ENCODE results near the gene THBD.
"Not testable (repeated sequence)": the region's sequence is repeated elsewhere in the genome, so short reads cannot be mapped to it uniquely, and the experiment has no call there.

Gene THBD

DNA sequence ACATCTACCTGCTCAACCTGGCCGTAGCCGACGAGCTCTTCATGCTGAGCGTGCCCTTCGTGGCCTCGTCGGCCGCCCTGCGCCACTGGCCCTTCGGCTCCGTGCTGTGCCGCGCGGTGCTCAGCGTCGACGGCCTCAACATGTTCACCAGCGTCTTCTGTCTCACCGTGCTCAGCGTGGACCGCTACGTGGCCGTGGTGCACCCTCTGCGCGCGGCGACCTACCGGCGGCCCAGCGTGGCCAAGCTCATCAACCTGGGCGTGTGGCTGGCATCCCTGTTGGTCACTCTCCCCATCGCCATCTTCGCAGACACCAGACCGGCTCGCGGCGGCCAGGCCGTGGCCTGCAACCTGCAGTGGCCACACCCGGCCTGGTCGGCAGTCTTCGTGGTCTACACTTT, 13.7 kb downstream of the THBD start:
- no peak for DNase-seq (ENCODE audit: low spot score)

DNA sequence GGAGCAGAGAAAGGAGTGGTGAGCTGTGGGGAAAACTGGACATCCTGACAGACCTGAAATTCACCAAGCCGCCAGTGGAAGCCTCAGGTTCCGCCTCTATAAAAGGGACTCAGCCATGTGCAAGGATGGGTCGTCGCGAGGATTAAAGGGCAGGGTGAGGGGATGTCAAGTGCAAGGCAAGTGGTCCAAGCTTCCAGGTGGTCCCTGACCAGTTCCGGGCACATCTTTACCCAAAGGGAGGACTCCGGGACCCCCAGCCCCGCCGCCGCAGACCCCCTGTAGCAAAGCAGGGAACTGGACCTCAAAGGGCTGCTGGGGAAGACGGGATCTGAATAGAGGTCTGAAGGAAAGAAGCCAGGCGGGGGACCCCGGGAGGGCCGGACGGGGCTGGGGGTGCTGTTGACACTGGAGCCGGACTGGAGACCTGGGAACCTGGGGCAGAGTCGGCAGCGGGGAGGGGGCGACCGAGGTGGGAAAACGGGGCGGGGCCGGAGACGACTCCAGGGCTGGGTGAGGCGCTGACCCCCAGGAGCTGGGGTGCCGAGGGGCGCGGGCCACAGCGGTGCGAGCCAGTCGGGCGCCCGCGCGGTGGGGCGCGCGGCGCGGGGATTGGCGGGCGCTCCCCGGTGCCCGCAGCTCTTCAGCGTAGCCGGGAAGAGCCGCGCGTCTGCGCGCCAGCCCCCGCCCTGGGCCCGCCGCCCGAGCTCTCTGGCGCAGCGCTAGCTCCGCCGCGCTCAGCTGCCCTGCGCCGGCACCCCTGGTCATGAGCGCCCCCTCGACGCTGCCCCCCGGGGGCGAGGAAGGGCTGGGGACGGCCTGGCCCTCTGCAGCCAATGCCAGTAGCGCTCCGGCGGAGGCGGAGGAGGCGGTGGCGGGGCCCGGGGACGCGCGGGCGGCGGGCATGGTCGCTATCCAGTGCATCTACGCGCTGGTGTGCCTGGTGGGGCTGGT, 14.5 kb downstream of the THBD start, which contains the start of gene SSTR4:
TSS of gene SSTR4 (plus strand) at position 592 of the 951 bp plus-strand sequence. CDS start at position 764, 172 bp downstream.
- no peak for DNase-seq (ENCODE audit: low spot score)

DNA sequence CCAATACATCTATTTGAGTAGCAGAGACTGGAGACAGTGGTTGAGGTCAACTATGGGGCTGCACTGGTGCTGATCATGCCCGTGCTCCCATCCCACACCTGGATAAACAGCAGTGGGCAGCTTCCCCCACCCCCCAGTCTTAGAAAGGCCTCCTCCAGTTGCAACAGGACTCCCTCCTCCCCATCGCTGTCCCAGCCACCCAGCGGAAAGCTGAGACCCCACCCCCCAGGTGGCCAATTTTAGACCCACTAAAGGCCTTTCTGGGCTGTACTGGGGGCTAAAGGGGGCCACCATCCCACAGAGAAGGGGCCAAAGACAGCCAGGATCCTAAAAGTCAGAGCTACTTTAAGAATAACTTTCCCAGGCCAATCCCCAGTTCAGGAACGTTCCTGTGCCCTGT, 15.6 kb downstream of the THBD start:
- DNase-seq (ENCODE audit: low spot score), result no peak

DNA sequence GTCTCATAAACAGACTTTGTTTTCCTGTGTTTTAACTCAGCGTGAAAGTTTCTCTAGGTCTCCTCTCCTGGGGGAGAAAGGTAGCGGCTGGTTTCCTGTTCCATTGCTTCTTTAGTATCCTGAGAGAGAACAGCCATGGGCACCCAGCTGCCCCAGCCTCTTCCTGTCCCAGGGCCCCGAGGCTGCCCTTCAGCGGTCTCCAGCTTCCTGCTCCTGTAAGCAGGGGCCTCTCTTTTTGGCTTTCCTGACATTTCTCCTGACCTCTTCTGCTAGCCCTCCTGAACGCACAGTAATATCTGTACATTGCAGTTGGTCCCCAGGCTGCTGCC, 16.8 kb downstream of the THBD start:
- DNase-seq (ENCODE audit: low spot score), result no peak

DNA sequence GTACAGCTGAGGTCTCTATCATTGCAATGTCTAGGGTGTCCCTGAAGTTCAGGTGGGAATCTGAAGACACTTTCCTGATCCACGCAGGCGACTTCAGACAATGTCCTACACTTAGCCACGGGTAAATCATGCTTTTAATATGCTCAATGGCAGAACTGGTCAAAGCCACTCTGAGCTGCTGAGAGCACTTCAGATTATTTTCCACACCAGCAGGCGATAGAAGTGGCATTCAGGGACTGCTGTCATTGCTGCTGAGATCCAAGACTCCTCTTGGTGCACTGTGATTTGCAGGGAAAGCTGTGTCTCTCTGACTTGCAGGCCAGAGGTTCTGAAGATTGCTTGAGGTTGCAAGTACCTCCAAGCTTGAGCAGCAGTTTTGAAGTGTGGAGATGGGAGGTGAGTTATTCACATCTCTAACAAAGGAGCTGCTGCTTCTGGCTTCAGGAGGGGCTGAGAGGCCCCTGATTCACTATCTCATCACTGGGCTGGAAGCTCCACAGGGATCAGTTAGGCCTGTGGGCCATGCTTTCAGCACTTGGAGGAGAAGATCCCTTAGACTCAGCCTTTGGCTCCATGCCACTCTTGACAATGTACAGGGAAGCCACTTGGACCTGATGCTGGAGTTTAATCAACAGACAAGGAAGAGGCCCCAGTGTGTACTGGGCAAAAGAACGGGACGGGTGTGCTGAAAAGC, 17.3 kb downstream of the THBD start:
- no peak for DNase-seq (ENCODE audit: low spot score)

DNA sequence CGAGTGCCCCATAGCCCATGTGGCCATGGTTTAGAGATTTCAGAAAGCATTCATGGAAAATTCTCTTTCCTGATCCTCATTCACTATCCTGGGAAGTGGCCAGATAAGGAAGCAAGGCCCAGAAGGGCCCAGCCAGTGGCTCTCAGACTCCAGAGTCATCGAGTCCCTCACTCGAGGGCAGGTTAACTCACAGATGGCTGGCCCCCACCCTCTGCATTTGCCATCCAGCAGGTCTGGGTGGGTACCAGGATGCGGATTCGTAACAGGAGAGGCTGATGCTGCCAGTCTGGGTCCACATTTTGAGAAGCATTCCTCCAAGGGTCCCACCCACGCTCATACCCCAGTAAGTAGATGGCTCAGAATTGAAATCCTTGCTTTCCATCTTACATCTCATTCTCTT, 18.1 kb downstream of the THBD start:
- DNase-seq (ENCODE audit: low spot score), result no peak

DNA sequence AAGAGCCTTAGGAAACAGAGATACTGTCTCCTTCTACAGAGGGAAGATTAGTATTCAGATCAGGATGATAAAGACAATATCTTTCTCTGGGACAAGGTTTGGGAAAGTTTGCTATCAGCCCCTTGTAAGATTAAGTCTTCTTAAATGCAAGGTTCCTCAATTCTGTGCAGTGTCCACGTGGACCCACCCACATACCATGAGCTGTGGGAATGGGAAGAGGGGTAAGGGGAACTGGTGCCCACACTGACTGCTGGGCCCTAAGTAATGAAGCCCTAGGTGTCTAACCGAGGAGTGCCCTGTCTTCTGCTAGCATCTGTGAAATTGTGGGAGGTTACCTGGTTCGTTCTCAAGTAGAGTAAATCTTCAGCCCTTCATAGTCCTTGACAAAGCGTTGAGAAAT, 20.1 kb downstream of the THBD start:
- no peak for DNase-seq (ENCODE audit: low spot score)

DNA sequence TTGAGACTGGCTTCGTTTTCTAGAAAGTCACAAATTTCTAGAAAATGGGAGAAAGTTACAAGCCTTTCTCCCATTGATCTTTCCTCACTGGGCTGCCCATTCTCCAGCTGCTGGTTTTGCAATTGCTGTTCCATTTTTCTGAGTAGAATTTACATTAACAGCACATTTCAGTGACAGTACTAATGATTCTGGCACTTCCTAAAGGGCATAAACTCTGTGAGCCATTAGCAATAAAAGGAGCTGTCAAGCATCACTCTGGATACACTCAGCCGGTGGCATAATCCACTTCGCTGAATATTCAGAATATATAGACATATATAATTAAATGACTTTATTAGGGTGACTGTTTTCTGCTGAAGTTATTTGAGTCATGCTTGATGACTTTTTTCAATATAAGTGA, 21.1 kb downstream of the THBD start:
- no peak for DNase-seq (ENCODE audit: low spot score)

DNA sequence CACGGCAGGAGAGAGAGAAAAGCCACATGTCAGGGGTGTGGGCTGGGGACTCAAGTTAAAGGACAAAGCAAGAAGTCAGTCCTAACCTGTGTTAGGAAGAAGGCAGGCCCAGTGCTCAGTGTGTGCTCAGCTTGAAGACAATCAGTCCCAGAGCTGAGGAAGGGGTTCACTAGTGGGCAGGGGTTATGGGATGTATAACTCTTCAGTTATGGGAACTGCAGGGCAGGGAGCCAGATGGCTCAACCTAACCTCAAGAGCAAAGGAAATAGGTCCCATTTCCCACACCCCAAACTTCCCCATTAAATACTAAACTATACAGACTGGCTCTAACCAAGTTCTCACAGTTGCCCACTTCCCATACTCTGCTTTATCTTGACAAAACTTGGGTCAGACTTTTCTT, 21.8 kb downstream of the THBD start:
- DNase-seq (ENCODE audit: low spot score), result no peak

DNA sequence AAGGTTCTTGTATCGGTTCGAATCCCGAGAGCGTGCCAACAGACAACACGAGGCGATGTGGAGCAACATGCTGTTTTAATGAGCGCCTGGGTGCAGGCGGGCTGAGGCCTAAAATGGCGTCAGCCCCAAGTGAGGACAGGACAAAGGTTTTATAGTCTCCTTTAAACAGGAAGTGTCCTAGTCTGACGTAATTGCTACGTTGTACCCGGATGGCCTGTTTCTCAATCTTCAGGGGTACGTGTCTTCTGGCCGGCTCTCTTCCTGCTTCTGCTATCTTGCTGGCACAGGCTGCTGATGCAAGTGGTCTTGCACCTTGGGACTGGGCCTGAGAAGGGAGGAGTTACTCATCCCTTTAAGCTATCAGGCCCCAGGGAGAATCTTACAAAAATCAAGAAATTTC, 24.0 kb downstream of the THBD start:
- not testable (repeated sequence) for DNase-seq (ENCODE audit: low spot score)

DNA sequence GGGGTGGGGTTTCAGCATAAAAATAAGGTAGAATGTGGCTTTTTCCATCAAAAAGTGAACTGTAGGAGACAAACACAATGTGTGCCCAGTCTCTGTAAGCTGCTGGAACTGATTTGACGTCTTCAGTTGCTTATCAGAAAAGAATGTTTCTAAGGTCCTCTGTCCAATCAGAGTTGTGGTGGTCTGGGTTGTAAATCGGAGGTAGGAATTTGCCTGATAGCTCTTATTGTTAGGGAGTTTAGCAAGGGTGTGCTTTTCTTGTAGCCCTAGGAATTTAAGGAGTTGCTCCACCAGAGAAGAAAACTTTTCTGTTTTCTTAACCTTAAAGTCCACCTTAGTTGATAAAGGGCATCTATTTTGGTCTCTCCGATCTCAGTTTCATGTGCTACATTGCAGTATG, 24.8 kb downstream of the THBD start:
- no peak for DNase-seq (ENCODE audit: low spot score)

DNA sequence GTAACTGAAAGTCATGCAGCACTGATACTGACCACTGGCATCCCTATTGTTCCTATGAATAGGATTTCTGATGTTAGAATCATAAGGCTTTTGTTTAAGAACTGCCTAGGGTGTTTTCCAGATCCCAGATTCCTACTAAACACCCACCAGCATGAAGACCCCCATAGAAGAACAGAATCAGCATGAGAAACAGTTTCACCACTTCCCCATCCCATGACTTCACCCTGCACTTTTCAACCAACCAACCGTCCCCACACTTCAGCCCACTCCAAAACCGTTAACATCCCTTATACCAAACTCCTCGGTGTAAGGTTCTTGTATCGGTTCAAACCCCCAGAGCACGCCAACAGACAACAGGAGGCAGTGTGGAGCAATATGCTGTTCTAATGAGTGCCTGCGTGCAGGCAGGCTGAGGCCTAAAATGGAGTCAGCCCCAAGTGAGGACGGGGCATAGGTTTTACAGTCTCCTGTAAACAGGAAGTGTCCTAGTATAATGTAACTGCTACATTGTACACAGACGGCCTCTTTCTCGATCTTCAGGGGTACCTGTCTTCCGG, 25.8 kb downstream of the THBD start:
- DNase-seq (ENCODE audit: low spot score), result no peak

DNA sequence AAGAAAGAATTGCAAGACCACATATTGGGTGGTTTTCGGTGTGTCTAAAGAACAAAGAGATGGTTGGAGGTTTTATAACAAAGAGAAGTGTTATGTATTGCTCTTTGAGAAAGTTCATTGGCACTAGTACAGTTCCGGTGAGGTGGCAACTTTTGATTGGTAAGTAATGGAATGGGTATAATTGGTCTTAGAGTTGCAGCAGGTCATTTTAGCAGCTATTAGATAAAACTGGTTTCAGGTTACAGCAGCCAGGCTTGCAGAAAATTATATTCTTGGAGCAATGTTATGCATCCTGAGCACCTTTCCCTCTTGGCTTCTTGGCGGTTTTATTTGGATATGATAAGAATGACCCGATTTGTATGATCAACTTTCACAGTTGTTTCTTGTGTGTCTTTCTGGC, 26.6 kb downstream of the THBD start:
- DNase-seq (ENCODE audit: low spot score), result no peak

DNA sequence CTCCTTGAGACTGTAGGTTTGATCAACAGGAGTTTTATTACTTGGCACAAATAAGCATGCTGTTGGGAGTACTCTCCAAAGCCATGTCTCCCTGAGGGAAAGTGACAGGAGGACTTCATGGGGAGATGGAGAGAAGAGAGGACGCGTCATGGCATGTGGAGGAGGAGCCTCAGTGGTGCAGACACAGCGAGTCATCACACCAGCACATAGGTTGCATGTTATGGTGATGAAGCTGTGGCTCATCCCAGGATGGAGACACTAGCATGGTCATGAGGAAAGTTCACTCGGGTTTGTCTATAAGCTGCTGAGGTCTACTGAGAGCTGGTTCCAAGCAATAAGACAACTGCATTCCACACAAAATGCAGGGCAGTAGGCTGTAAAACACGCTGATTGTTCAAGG, 27.5 kb downstream of the THBD start:
- DNase-seq (ENCODE audit: low spot score), result no peak

DNA sequence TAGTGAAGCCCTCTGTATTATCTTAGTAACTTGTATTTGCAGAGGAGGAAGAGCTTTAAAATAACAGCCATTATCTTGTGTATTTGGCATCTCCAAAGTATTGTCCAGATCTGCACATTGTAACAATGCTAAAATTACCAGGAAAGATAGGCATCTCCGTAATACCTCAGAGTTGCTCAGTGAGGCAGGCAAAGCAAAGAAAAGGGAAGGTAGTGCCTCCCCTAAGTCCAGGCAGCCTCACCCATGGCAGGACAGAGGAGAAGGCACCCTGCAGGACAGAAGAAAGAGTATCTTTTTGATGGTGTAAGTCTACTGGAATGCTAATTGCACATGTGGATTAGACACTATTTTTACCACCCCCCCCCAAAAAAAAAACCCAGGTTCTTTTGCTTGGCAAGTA, 27.9 kb downstream of the THBD start:
- no peak for DNase-seq (ENCODE audit: low spot score)

DNA sequence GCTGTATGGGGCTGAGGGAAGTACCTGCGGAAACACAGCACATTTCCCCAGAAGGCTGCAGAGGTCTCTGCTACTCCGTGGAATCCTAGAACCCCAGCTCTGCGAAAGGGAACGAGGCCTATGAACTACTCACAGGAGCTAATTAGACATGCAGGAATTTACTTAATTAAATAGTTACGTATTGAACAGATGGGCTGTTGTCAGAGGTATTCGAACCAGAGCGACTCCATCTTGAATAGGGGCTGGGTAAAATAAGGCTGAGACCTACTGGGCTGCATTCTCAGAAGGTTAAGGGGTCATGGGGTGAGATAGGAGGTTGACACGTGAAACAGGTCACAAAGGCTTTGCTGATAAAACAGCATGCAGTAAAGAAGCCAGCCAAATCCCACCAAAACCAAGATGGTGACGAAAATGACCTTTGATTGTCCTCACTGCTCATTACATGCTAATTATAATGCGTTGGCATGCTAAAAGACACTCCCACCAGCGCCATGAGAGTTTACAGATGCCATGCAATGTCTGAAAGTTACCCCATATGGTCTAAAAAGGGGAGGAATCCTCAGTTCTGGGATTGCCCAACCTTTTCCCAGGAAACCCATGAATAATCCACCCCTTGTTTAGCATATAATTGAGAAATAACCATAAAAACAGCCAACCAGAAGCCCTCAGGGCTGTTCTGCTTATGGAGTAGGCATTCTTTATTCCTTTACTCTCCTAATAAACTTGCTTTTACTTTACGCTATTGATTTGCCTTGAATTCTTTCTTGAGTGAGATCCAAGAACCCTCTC, 29.0 kb downstream of the THBD start:
- DNase-seq (ENCODE audit: low spot score), result no peak

DNA sequence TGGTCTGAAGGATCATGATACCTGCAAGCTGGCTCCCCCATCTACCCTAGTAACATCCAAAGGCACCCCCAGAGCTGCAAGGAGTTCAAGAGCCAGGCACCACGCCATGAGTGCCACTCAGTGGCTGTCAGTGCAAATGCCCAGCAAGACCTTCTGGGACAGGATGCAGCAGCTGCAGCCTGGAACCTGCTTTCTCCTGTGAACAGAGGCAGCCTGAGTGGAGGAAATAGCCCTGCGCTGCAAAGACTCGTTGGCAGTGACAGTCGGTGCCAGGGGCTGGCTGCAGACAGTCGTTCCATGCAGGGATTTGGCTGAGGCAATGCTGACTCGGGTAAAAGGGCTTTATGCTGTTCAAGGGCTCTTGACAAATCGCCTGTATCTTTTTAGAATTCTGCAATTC, 30.1 kb downstream of the THBD start:
- no peak for DNase-seq (ENCODE audit: low spot score)

DNA sequence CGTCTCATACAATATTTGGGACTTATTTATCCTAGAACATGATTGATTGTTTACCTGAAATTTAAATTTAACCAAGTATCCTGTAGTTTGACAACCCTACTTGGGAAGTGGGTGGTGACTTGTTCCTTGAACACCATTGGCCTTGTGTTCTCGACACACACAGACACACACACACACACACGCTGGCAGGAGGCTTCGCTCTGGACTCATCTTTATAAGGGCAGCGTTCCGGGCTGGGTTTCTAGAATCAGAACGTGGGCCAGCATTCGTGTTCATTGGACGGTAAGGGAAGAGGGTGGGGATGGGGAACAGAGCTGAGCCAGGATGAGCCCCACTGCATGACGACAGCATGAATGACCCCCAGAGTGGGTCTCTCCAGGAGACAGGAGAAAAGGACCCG, 30.5 kb downstream of the THBD start:
- DNase-seq (ENCODE audit: low spot score), result no peak

DNA sequence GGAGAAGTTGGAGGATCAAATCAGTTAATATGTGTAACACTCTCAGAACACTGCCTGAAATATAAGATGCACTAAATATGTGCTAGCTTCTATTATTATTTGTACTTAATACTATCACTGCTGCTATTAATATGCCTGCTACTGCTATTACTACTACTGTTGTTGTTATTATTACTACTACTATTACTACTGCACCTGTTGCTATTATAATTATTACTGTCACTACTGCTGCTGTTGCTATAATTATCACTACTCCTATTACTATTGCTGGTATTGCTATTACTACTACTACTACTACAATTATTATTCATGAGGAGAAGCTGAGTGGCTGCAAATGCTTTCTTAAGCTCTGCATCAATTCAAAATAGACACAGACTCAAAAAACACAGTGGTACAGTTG, 31.0 kb downstream of the THBD start:
- no peak for DNase-seq (ENCODE audit: low spot score)

DNA sequence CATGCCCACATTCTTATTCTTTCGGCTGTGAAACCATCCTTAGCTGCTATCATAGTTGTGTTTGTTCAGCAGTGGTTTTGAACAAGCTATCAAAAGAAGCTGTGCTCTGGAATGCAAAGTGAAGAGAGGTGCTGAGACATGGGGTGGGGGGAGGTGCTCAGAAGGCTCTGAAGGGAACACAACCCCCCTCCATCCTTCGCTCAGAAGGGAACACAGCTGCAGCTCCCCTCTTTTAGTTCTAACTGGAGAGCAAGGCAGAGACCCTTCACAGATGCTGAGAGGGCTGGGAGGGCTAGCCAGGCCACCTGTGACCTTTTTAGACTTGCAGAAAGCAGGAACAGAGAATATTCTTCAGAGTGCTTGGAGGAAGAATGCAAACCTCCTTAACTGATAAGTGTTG, 32.0 kb downstream of the THBD start:
- no peak for DNase-seq (ENCODE audit: low spot score)

DNA sequence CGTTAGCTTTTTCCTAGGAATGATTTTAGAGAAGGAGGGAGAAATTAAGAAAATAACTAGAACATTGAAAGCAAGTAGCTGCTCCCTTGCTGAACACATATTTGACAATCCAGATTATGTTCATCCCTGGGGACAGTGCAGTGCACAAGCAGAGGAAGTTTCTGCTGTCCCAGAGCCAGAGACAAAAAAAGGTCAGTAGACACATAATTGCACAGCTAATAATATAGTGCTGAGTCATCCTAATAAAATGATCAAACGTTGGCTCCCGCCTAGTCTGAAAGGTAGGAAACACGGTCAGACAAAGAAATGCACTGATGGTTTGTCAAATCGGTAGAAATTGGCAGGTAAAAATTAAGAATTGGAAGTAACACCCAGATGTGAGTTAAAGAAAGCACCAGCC, 36.0 kb downstream of the THBD start:
- no peak for DNase-seq (ENCODE audit: low spot score)

DNA sequence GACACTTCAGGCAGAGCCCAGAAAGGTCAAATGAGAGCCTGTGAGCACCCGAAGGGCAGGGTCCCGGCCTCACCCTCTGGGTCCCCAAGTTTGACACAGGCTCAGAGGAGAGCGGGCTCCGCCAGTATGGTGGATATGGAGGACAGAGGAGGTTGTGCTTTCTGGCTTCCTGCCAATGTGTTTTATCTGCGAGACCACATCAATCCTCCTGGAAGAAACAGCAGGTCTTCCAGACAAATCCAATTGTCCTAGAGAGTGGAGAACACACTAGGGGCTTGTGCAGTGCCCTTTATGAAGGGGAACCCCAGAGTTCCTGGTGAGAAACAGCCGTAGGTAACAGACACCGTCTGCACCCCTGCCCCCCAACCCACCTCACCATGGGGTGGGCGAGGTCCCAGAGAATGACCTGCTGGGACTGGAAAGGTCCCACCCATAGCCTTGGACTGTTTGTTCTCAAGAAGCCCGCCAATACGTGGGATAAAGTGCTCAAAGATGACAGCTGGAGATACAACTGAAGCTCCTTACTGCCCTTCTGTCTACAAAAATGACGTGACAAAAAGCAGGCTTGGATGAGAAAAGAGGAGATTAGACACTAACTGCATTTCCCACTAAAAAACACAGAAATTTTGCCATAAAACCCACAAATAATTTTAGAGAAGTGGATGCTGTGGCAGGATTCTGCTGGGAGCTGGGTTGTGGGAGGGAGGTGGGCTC, 38.3 kb downstream of the THBD start:
- DNase-seq (ENCODE audit: low spot score), result no peak
